Islet precursor cell (in vitro differentiated cells): ENCODE results near the gene SNX10.

Experiments used
- DNase-seq: peaks from one replicate; pipeline ENCODE4 v3.0.0-alpha.2; 2018

The SNX10 gene

GRCh38 chr7:26372704-26373103 is 81.0 kb downstream of the SNX10 start:
- DNase-seq: no peak

DNA sequence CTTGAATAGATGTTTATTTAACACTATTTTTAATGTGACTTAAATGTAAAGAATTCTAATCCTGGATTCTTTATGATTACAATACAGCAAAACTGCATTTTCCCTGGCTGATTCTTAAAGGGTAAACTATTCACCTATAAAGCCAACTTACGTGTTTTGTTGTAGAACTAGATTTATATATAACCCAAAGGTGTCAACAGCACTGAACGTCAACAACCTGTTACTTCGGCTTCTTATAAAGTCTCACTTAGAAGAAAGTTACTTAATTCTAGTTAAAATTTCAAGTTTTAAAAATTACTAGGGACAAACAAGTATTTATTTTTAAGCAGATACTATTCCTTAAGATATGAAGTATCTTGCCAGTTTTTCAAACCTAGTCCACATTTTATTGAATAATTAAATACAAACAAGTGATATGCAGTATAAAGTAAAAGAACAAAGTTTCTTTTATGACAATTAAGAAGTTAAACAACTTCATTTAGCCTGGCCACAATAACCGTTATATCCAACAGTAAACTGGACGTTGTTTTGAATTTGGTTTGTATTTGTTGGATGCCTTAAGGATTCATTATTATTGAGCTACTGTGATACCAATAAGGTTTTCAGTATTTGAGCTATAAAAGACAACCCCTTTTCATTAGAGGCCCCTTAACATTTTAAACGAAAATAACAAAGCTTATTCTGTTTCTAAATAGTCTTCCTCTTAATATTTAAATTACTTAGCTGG is 83.1 kb downstream of the SNX10 start:
- DNase-seq: no peak

GRCh38 chr7:26375726-26376174 is 84.1 kb downstream of the SNX10 start:
- peak; percentile 66 for DNase-seq

DNA sequence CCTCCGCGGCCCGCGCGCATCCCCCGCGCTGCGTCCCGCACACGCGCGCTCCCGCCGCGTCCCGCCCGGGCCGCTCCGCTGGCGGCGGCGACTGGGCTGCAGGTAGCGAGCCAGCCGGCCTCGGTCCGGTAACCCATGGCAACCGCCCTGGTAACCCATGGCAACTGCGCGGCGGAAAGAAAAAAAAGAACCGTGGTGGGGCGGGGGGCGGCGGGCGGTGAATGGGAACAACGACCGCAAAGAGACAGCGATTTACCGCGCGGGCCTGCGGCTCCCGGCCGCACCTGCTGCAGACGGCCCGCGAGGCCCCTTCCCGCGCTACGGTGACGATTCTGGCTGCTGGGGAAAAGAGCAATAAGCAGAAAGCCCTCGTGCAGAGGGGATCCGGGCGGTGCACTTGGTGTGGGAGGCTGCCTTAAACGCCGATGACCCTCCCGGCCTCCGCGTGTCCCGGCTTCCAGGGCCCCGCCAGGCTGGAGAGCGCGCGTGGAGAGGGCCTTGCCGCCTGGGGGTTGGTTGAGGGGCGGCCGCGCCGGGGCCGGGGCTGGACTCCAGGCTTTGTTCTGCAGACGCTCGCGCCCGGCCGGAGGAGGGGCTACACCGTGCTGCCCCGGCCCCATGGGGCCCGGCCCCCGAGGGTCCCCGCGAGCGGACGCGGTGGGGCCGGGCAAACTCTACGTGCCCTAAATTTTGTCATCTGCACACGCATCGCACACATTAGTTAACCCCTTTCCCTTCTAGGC is 84.7 kb downstream of the SNX10 start:
- DNase-seq: peak; percentile 82

- DNase-seq: no peak
Measured at GRCh38 chr7:26378016-26378415, 86.4 kb downstream of the SNX10 start.

GRCh38 chr7:26379711-26380110 is 88.0 kb downstream of the SNX10 start:
- DNase-seq: no peak

DNA sequence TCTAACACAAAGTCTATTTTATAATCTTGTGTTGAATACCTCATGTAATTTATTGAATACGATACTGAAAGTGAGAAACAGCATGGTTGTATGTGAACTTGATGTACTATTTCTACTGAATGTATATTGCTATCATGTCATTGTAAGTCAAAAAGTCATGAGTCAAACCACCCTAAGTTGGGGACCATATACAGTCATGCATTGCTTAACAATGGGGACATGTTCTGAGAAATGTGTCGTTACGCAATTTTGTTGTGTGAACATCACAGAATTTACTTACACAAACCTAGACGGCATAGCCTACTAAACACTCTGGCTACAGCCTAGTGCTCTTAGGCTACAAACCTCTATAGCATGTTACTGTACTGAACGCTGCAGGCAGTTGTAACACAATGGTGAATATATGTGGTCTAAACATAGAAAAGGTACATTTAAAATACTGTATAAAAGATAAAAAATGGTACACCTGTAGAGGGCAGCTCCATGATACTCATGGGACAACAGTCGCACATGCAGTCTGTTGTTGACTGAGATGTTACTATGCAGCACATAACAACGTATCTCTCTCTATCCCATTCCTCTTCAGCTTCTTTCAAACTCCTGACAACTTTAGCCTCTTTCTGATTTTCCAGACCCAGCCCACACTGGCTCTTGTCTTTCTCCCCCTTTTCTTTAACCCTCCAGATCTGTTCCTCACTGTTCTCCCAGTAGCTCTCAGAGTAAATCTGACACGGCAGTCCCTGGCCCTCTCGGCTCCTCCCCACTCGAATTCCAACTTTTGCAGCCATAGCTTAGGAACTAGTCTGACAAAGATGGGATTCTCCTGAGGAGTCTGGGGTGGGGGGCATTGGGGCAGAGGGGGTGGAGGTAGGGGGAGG is 90.1 kb downstream of the SNX10 start:
- DNase-seq: no peak

DNA sequence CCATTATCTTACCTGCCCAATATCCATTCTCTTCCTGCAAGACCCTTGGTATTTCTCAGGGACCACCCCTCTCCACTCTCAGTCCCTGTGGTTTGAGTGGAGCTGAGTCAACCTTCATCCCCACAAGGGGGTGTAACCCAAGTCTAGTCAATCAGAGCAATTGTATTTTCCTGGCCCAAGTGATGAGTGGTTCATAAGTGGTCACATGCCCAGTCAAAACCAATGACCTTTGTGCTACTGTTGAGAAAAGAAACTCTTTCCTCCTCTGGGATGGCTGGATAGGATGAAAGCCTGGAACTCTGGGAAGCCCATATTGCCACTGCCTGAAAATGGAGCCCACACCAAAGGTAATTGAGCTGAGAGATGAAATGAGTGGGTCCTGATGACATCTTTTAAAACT is 93.6 kb downstream of the SNX10 start:
- no peak for DNase-seq

- DNase-seq: no peak
Measured at GRCh38 chr7:26387731-26388130, 96.1 kb downstream of the SNX10 start.

GRCh38 chr7:26388256-26388655 is 96.6 kb downstream of the SNX10 start:
- no peak for DNase-seq

DNA sequence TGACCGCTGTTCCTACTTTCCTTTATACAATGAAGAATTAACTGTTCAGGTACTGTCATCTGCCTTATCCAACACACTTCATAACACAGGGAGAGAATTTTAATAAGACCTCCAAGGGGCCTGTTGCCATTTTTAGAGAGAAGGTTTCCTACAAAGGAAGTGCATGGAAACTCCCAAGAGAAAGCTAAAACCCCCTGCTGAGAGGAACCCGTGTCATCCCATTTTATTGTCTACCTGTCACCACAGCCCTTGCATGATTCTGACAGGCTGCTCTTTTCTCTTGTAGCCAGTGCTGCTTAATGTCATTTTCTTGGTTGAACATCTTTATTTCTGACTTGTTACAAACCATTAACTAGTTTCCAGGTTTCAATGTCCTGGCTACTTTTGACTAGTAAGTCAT is 98.4 kb downstream of the SNX10 start:
- no peak for DNase-seq

GRCh38 chr7:26393818-26394217 is 102.2 kb downstream of the SNX10 start:
- DNase-seq: no peak

DNA sequence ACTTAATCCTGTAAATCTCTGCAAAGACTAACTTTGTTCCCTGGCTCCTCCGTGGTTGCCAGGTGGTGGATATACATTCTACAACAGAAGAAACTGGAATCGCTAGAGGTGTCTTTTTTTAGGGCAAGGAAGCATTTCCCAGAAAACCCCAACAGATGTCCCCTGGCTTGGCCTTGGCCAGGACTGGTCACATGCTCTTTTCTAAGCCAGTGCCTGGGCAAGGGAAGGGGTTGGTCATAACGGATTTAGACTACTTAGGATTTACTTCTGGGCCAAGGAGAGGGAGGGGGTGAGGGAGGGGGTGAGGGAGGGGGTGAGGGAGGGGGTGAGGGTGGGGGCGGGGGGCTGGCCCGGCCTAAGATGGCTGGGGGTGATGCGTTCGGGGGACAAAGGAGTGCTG is 105.7 kb downstream of the SNX10 start:
- no peak for DNase-seq

- peak; percentile 74 for DNase-seq
Measured at GRCh38 chr7:26397796-26398426, 106.2 kb downstream of the SNX10 start.

GRCh38 chr7:26398427-26398755 is 106.7 kb downstream of the SNX10 start:
- DNase-seq: peak; percentile 80

DNA sequence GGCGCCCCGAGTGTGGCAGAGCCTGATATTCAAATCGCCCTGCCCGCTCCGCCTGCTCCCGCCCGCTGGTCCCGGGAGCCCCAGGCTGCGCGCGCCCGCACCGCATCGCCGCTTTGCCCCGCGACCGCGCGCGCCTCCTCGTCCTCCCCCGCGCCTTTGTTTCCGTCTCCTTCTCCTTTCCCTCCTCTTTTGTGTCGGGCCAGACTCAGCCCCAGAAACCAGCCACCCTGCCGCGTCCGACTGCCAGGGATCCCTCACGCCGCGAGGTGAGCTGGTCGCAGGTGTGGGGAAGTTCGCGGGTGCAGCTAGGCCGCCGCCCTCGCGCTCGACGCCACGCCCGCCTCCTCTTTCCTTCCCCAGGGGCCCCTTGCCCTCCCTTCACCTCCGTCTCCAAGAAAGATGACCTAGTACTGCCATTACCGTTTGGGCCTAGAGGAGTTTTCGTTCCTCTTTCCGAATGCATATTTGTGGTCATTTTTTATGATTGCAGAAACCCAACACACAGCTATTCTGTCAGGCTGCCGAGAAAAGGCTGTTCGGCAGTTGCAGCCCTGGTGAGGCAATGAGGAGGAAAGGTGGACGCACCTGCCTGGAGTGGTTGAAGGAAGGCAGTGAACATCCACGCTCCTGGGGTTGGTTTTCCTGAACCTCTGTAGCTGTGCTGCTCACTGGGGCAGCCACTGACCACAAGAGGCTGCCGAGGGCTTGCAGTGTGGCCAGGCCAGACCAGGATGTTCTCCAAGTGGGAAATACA is 107.3 kb downstream of the SNX10 start:
- peak; percentile 75 for DNase-seq

DNA sequence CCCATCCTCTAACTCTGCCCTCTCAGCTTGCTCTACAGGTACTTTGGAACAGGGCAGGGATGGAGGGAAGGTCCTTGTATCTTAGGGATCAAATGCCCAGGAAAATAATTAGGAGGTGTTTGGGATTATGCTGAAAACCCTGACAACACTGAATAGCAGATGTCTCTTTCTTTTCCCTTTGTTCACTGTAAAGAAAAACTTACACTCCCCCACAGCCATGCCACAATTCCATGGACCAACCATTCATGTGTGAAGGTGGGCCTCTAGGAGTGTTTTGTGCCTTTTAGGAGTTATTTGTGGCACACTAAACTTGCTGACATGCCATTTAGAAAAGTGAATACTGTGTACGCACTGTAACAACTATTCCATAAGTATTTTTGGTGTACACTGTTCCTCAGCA is 108.1 kb downstream of the SNX10 start:
- DNase-seq: no peak

DNA sequence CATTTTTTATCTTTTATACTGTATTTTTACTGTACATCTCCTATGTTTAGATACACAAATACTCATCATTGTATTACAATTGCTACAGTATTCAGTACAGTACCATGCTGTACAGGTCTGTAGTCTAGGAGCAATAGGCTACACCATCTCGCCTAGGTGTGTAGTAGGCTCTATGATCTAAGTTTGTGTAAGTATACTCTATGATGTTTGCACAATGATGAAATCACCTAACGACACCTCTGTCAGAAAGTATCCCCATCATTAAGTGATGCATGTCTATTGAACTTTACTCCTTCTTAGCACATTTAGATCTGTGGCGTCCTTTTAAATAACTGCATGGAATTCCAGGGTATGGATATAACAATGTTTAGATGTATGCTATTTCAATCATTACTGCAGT is 112.0 kb downstream of the SNX10 start:
- DNase-seq: no peak

DNA sequence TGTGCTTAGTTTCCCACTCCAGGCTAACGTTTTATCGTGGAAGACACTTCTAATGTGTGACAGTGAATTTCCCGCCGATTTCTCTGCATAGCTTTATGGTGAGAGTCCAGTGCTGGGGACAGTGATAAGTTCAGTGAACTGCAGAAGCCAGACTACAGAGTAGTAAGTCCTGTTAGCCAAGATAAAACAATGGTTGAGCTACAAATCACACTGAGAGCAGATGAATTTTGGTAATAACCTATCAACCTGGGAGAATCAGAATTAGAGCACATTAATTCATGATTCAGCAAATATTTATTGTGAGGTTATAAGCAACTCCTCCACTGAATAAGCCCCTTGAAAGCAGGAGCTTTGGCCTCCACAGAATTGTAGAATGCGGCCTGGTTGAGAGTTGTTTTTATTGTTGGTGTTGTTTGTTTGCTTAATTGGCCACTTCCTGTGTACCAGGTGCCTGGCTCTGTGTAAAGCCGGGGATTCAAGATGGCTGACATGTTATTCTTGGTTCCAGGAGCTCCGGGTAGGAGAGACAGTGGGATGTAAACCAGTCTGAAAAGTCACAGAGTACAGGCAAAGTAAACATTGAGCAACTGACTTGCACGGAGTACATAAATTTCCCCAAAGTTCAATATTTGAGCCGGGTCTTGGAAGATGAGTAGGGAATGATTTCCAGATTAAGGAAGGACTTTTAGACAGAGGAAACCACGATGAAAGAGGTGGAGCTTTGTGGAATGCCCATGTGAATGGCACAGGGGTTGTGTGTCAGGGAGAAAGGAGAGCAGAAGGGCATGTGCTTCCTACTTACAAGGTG is 112.7 kb downstream of the SNX10 start:
- DNase-seq: no peak

DNA sequence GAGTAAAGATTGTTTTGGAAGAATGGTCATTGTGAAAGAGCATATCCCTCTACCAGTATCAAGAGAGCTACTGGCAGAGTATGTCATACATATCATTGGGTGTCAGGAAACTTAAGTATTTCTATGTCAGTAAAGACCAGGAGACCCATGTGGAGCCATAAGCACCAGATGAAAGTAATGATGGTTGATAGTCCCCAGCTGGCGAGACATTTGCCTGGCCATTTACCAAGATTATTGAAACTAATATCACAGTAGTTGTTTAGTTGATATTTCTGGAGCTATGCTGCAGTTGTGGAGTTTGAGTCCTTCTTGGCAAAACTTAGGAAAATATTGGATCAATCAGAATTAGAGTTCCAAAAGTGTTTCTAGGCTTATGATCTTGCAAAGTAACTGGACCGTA is 114.8 kb downstream of the SNX10 start:
- DNase-seq: no peak
